GM12878 (cell line): ENCODE data around the gene MSH4. TPM values are rescaled to one million over a fixed set of nuclear protein-coding genes. Genes with fewer than 3 reads are reported as not detected.
"Not testable (repeated sequence)": the region's sequence is repeated elsewhere in the genome, so short reads cannot be mapped to it uniquely, and the experiment has no call there.

Experiments used
- ATAC-seq: fragments of 200-7000 bp; cut with Tn5 transposase; 3 replicates; pipeline ENCODE4 v1.9.1; 2020; ENCODE audit warnings: mild to moderate bottlenecking, moderate library complexity
- BruUV-seq: library from RNA; stranded (reverse); fragments of 400-500 nt; replicated peaks from 2 replicates; lab custom pipeline; 2021; lab: Mats Ljungman, UMichigan
- CTCF ChIA-PET: fragments of 300-600 bp; sonication (Branson Sonifier 250); formaldehyde crosslinking; extraction: SDS; loops from one replicate; lab custom pipeline; 2021; ENCODE audit warnings: inconsistent platforms; lab: Yijun Ruan, JAX
- POLR2A ChIA-PET: fragments of 350-600 bp; formaldehyde crosslinking; extraction: SDS; loops from one replicate; lab custom pipeline; 2021; ENCODE audit warnings: inconsistent platforms; lab: Charles Lee
- RAD21 ChIA-PET: fragments of 300-600 bp; sonication (Branson Sonifier 250); formaldehyde crosslinking; loops from one replicate; lab custom pipeline; 2023; ENCODE audit warnings: antibody characterized with exemption; ENCODE audit not compliant: unreplicated experiment; lab: Charles Lee
- SMC1A ChIA-PET: fragments of 300-600 bp; sonication (Branson Sonifier 250); formaldehyde crosslinking; loops from one replicate; lab custom pipeline; 2023; ENCODE audit not compliant: unreplicated experiment, uncharacterized antibody; lab: Charles Lee
- DNase-seq: peaks from one replicate; pipeline ENCODE4 v3.0.0-alpha.2; 2011; ENCODE audit warnings: low read depth, low spot score
- FAIRE-seq: peaks from 3 replicates; lab custom pipeline; 2011; peaks lifted over from hg19 to GRCh38; lab: Jason Lieb, UNC
- H2AFZ ChIP-seq: 2 replicates; pipeline ENCODE4 v1.6.0; 2011; ENCODE audit warnings: low read depth, low read length, control low read depth; ENCODE audit not compliant: control insufficient read depth
- H3K27ac ChIP-seq: 2 replicates; pipeline ENCODE4 v1.5.1; 2011; ENCODE audit warnings: control low read depth; ENCODE audit not compliant: control insufficient read depth, insufficient read depth
- H3K27me3 ChIP-seq, 2 experiments: replicated peaks in 1 of 2; 2 replicates each; pipeline versions ENCODE4 v1.6.0 to v1.6.1; 2011; ENCODE audit warnings: low read length in 1 of 2; ENCODE audit not compliant: control insufficient read depth in 2 of 2, insufficient read depth in 2 of 2
- H3K36me3 ChIP-seq, 2 experiments: 2 replicates each; pipeline ENCODE4 v1.5.1; 2011; ENCODE audit warnings: low read length in 1 of 2; ENCODE audit not compliant: control insufficient read depth in 2 of 2, insufficient read depth in 2 of 2
- H3K4me1 ChIP-seq: 2 replicates; pipeline ENCODE4 v1.6.1; 2011; ENCODE audit warnings: mild to moderate bottlenecking, low read length, moderate library complexity, mixed read lengths; ENCODE audit not compliant: control insufficient read depth, insufficient read depth
- H3K4me2 ChIP-seq: 2 replicates; pipeline ENCODE4 v1.6.0; 2011; ENCODE audit warnings: control low read depth; ENCODE audit not compliant: control insufficient read depth, insufficient read depth
- H3K4me3 ChIP-seq: fragments of 200-600 bp; sonication (generic); 2 replicates; pipeline ENCODE4 v1.5.1; 2016
- H3K79me2 ChIP-seq: 2 replicates; pipeline ENCODE4 v1.6.0; 2011; ENCODE audit warnings: low read length; ENCODE audit not compliant: control insufficient read depth, insufficient read depth
- H3K9ac ChIP-seq: 2 replicates; pipeline ENCODE4 v1.8.0; 2011; ENCODE audit warnings: low read length, control low read depth, mixed read lengths; ENCODE audit not compliant: control insufficient read depth, insufficient read depth
- H3K9me3 ChIP-seq: replicated peaks from 3 replicates; pipeline ENCODE4 v1.5.1; 2011; ENCODE audit warnings: mild to moderate bottlenecking, low read length; ENCODE audit not compliant: control insufficient read depth, insufficient read depth
- H4K20me1 ChIP-seq: 2 replicates; pipeline ENCODE4 v1.6.0; 2011; ENCODE audit not compliant: control insufficient read depth, insufficient read depth
- CBX3 ChIP-seq: fragments of 200-600 bp; sonication (generic); IDR thresholded peaks from 2 replicates; pipeline ENCODE4 v1.6.1; 2016; ENCODE audit warnings: low read depth, borderline replicate concordance
- CREM ChIP-seq: IDR thresholded peaks from 2 replicates; pipeline ENCODE4 v1.6.1; 2014; ENCODE audit warnings: antibody characterized with exemption, low read depth
- EP300 ChIP-seq, 2 experiments: fragments of 150-350 bp in 1 of 2; IDR thresholded peaks; 2 replicates each; pipeline ENCODE4 v1.6.1; 2011 to 2012; ENCODE audit warnings: low read depth in 2 of 2, low read length in 2 of 2, borderline replicate concordance in 1 of 2, improper control_type of control experiment in 1 of 2, inconsistent platforms in 1 of 2; ENCODE audit not compliant: control insufficient read depth in 1 of 2
- KAT2A ChIP-seq: conservative IDR thresholded peaks from 2 replicates; pipeline ENCODE4 v1.6.1; 2011; ENCODE audit warnings: low read depth, low read length; ENCODE audit not compliant: control insufficient read depth
- MLLT1 ChIP-seq: fragments of 450-650 bp; IDR thresholded peaks from 2 replicates; pipeline ENCODE4 v1.6.1; 2016; ENCODE audit warnings: mild to moderate bottlenecking
- MYB ChIP-seq: fragments of 150-350 bp; IDR thresholded peaks from 2 replicates; pipeline ENCODE4 v1.6.1; 2014; ENCODE audit warnings: mild to moderate bottlenecking, low read depth, low read length, borderline replicate concordance
- NKRF ChIP-seq: fragments of 450-650 bp; conservative IDR thresholded peaks from 2 replicates; pipeline ENCODE4 v1.6.1; 2017; ENCODE audit warnings: mild to moderate bottlenecking, moderate library complexity
- PKNOX1 ChIP-seq: fragments of 450-650 bp; IDR thresholded peaks from 2 replicates; pipeline ENCODE4 v1.6.1; 2016; ENCODE audit warnings: mild to moderate bottlenecking
- SMC3 ChIP-seq: IDR thresholded peaks from 2 replicates; pipeline ENCODE4 v1.6.1; 2011; ENCODE audit warnings: low read length, improper control_type of control experiment, borderline replicate concordance
- STAT1 ChIP-seq: fragments of 450-650 bp; conservative IDR thresholded peaks from 2 replicates; pipeline ENCODE4 v1.6.1; 2014; ENCODE audit warnings: antibody characterized with exemption, mild to moderate bottlenecking
- ZBED1 ChIP-seq: IDR thresholded peaks from 2 replicates; pipeline ENCODE4 v1.6.1; 2016; ENCODE audit warnings: borderline replicate concordance
- WGBS: methylation state at CpG from one replicate; pipeline ENCODE4 v1.1.6; 2016; ENCODE audit warnings: low lambda C conversion rate; ENCODE audit not compliant: insufficient replicate concordance, insufficient coverage; ENCODE audit errors: missing lambda C conversion rate; 5-methylcytosine and 5-hydroxymethylcytosine counted together
- in situ Hi-C: fragments of 300-500 bp; cut with MboI; formaldehyde crosslinking; loops from 9 replicates; pipeline ENCODE4 v1.14.3; 2018; ENCODE audit warnings: mixed read lengths
- intact Hi-C: fragments of 100-400 bp; cut with micrococcal nuclease; formaldehyde crosslinking; loops from one replicate; pipeline ENCODE4 v1.14.2; 2022; ENCODE audit not compliant: unreplicated experiment
- polyA plus RNA-seq, 11 experiments: library from polyadenylated mRNA; depleted of rRNA in 4 of 11; unstranded in 6 of 11; stranded (reverse) in 5 of 11; fragments of >200 nt; fragmentation: Nextera tagmentation in 4 of 11; fragmentation: Illumina TruSeq in 1 of 11; extraction: Ambion mirVana in 4 of 11; extraction: Trizol in 1 of 11; gene quantifications; 1 replicate in 1 of 11; 2 replicates in 10 of 11; pipeline versions ENCODE4 v1.2.1 to v1.2.3, GENCODE V29; 2011 to 2016; ENCODE audit warnings: inconsistent platforms in 2 of 11, missing spikeins in 2 of 11, low read depth in 1 of 11
- total RNA-seq, 4 experiments: library from RNA; depleted of rRNA in 3 of 4; stranded (reverse); fragments of >200 nt in 3 of 4; fragmentation: Illumina TruSeq in 1 of 4; extraction: Trizol in 1 of 4; gene quantifications; 2 replicates each; pipeline versions ENCODE4 v1.2.1 to v1.2.3, GENCODE V29; 2013 to 2021

Gene MSH4
- total and polyA plus RNA-seq, 10 of the 15 experiments (the other 5 are each of a cell fraction or from before 2014, with no cell fraction given): 0.04 to 0.34 (median 0.09) TPM; not detected in 3

GRCh38 chr1:75808921-75809320, 12.2 kb downstream of the MSH4 start:
- 83% methylated on average over 4 of the region's 4 CpGs for WGBS
- no TSS peak for BruUV-seq
- CTCF ChIA-PET: no interaction called here

GRCh38 chr1:75810113-75810512, 13.4 kb downstream of the MSH4 start:
- H2AFZ ChIP-seq, H3K9me3 ChIP-seq, H3K4me2 ChIP-seq, H3K27ac ChIP-seq, H3K36me3 ChIP-seq, POLR2A ChIA-PET, SMC1A ChIA-PET, RAD21 ChIA-PET, BruUV-seq, ATAC-seq, H3K79me2 ChIP-seq, FAIRE-seq, H3K27me3 ChIP-seq, H3K4me1 ChIP-seq, H4K20me1 ChIP-seq, H3K4me3 ChIP-seq, H3K9ac ChIP-seq, in situ Hi-C loops, DNase-seq: not testable (repeated sequence)
- CTCF ChIA-PET: interaction anchor here (0.7 to 1.4 kb wide), 2 partner anchors 10 to 1518 kb away, joined by 3 to 4 read pairs; no protein-coding TSS in a partner anchor
- WGBS: 63% methylated on average over 3 of the region's 3 CpGs
- intact Hi-C loops: loop anchor here (5.0 kb wide), 1 partner anchor 138 kb away; no protein-coding TSS in a partner anchor

More at GRCh38 chr1:75808921-75809320, 12.2 kb downstream of the MSH4 start:
- H3K4me2 ChIP-seq: no peak overlapping the region
- H3K27me3 ChIP-seq: no peaks in the 10 kb centered on the region
- no peak overlapping the region for H2AFZ ChIP-seq
- no peak overlapping the region for H3K27ac ChIP-seq
- FAIRE-seq (no peak), DNase-seq (no peak), ATAC-seq (no peak)
- TF ChIP-seq MLLT1: no peak
- no peak for TF ChIP-seq CREM
- TF ChIP-seq MYB: no peak
- no peak for TF ChIP-seq STAT1
- no peak for TF ChIP-seq CBX3
- TF ChIP-seq ZBED1: no peak
- TF ChIP-seq SMC3: no peak
- TF ChIP-seq NKRF: no peak
- TF ChIP-seq PKNOX1: no peak
- no peak for TF ChIP-seq KAT2A
- no peak for TF ChIP-seq EP300 (IDR thresholded peaks at IDR 0.05; ENCODE audit: borderline replicate concordance in 1 of 2, control insufficient read depth in 1 of 2, low read depth in 2 of 2, low read length in 2 of 2)
- in situ Hi-C loops (no loop called here), intact Hi-C loops (no loop called here)
- H3K4me1 ChIP-seq: no peaks in the 10 kb centered on the region
- H3K36me3 ChIP-seq: no peaks in the 10 kb centered on the region
- no peak overlapping the region for H3K4me3 ChIP-seq
- H4K20me1 ChIP-seq: no peaks in the 10 kb centered on the region
- SMC1A ChIA-PET: no interaction called here
- H3K9me3 ChIP-seq: no peaks in the 10 kb centered on the region
- no peaks in the 10 kb centered on the region for H3K79me2 ChIP-seq
- H3K9ac ChIP-seq: no peak overlapping the region
- POLR2A ChIA-PET: no interaction called here
- RAD21 ChIA-PET: no interaction called here
